ENCODE data around the gene CEBPB.
A peak's percentile ranks its signal among the peaks of the same experiment; 100 is the strongest.
"Not testable (repeated sequence)": the region's sequence is repeated elsewhere in the genome, so short reads cannot be mapped to it uniquely, and the experiment has no call there.

The CEBPB gene

DNA sequence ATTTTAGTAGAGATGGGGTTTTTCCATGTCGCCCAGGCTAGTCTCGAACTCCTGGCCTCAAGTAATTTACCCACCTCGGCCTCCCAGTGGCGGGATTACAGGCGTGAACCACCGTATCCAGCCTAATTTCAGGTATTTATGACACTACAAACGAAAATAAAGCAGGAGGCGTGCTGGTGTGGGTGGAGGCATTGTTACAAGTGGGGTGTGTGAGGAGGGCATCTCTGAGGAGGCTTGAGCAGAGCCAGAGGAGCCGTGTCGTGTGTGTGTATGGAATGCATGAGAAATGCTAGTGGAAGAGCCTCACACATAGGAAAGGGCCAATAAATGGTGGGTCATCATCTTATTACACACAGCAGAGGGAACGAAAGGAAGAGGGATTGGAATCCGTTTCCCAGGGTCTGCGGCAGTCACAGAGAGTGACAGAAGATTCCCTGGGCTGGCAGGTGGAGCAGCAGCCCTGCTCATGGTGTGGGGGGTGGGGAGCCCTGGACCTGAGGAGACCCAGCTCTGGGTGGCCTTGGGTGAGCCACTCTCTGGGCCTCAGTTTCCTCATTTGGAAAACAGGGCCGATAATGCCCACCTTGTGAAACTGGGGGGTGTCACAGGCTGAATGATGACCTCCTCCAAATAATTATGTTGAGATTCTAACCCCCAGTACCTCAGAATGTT, 19.9 kb upstream of the CEBPB start:
- DNase-seq = no peak

DNA sequence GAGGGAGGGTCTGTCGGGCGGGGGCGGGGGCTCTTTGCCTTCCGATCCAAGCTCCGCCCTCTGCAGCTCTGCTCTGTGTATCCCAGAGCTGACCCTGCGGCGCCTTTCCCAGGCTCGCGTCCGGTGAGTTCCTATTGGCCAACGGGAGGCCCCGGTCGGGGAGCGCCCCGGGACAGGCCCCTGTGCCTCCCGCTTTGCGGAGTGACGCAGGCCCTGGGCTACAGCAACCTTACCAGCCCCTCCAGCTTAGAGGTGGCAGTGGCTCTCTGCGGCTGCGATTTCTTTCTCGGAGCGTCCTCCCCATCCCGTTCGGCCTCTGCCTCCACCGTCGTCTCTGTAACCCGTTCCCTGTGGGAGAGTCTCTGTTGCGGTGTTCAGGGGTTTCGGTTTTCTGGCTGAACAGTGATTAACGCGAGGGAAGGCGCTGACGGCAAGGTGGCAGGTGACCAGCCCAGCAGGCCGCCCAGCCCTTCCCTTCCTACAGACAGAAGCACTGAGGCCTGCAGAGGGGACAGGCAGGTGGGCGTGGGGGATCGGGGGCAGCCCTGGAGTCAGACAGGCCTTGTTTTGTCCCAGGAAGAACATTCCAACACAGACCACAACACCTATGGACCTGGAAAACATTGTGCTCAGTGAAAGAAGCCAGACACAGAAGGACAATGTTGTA, 18.1 kb upstream of the CEBPB start:
- no peak for DNase-seq

DNA sequence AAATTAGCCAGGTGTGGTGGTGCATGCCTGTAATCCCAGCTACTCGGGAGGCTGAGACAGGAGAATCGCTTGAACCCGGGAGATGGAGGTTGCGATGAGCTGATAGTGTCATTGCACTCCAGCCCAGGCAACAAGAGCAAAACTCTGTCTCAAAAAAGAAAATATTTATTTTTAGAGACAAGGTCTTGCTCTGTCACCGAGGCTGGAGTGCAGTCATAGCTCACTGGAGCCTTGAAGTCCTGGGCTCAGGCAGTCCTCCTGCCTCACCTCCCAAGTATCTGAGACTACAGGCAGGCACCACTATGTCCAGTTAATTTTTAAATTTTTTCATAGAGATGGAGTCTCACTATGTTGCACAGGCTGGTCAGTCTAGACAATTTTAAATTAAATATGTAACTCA, 16.2 kb upstream of the CEBPB start:
- DNase-seq = no peak

DNA sequence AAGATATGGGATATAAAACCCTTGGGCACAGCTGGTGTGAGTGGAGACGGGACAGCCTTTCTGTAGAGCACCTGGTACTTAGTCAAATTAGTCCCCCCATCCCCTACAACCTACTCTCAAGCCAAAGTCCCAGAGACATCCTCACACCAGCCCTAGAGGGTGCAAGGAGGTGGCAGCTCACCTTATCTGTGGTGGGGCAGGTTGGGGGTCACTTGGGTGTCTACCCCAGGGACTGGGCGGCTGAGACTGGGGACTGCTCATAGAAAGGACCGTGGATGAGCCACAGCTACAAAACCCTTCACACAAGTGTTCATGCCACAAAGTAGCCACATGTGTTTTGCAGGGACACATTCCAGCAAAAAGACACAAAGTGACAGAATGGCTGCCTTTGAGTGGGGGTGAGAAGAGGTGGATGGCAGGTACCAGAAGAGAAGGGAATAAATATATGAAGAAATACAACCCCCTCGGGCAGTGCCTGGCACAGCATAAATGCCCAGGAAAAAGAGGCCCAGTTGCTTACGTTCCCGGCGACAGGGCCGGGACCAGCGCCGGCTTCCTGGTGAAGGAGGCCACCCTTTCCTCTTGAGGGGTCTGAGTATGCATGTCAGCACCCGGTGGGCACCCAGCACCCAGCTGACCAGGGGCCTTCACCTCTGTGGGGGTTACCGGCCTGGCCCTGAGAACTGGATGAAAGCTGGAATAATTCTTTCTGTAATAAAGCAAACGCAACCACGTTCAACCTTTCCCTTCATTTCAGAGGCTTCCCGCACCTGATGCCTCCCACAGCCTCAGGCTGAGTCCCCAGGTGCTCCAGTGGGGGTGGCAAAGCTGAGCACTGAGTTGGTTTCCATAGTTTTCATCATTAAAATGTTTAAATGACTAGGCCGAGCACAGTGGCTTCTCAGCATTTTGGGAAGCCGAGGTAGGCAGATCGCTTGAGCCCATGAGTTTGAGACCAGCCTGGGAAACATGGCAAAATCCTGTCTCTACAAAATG, 14.4 kb upstream of the CEBPB start:
- DNase-seq = no peak

DNA sequence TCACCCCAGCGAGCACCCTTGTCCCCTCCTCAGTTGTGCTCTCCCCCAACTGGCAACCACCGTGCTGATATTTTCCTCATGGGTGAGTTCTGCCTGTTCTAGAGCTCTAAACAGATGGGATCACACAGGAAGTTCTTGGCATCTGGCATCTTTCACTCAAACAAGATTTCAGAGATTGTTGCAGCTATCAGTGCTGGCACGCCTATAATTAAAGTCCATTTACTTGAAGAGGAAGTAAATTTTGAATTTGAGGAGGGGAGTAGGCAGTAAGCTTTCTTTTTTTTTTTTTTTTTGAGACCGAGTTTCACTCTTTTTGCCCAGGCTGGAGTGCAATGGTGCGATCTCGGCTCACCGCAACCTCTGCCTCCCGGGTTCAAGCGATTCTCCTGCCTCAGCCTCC, 12.0 kb upstream of the CEBPB start:
- not testable (repeated sequence) for DNase-seq

DNA sequence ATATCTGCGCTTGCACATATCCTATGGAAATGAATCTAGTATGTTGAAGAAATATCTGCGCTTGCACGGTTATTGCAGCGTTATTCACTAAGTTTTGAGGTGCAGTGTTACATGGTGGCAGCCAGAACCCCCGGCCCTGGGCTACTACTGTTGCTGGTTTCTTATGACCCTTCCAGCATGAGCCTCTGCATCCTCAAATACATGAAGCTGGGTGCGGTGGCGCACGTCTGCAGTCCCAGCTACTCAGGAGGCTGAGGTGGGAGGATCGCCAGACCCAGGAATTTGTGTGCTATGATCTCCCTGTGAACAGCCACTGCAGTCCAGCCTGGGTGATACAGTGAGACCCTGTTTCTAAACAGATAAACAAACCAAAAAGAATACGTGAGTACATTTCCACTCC, 9.3 kb upstream of the CEBPB start:
- no peak for DNase-seq

DNA sequence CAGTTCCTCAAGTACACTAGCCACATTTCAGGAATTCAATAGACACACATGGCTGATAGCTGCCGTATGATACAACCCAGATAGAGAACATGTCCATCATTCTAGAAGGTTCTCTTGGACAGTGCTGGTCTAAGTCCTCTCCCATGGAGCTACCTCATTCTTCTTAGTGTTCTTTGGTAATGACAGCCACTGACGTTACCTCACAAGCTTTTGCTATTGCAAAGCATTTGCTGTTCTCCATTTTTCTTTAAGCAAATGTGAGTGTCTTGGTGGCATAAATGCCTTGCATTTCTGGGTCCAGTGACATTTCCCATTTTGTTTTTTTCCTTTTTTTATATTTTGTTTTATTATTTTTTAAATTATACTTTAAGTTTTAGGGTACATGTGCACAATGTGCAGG, 8.3 kb upstream of the CEBPB start:
- no peak for DNase-seq

DNA sequence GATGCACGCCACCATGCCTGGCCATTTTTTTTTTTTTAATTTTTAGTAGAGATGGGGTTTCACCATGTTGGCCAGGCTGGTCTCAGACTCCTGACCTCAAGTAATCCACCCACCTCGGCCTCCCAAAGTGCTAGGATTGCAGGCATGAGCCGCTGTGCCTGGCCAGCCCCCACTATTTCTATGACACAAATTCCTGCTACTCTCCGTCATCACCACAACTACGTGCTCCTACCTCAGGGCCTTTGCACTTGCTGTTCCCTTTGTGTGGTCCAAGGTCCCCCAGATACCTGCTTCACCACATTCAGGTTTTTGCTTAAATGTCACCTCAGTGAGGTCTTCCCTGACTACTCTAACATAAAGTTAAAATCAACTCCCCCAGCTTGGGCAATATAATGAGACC, 5.2 kb upstream of the CEBPB start:
- no peak for DNase-seq

DNA sequence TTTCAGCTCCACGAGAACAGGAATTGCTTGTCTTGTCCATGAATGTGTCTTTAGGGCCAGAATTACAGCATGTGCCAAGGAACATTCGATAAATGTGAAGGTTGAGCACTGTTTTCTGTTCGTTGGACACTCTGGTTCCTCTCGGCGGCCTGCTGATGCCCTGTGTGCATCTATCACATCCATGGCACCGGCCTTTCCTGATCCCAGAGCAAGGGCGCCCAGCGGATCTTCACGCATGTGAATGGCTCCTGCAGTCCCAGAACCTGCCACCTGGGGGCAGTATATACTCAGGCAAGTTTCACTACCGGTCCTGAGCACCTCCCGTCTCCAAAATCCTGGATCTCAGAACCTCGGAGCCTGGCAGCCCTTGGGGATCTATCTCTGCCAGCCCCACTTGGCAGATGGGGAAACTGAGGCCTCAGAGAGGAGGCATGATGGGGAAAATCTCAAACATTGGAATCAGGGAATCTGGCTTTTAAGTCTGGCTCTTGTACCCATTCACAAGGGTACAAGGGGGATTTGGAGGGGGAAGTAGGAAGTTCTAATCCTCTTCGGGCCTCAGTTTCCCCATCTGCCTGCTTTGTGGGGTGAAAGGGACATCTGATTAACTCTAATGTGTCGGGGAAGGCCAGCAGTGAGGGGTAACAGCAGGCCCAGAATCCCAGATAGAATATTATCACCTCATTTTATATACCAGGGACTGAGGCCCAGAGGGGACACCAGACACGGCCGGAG, 4.3 kb upstream of the CEBPB start:
- peak; percentile 61 for DNase-seq

DNA sequence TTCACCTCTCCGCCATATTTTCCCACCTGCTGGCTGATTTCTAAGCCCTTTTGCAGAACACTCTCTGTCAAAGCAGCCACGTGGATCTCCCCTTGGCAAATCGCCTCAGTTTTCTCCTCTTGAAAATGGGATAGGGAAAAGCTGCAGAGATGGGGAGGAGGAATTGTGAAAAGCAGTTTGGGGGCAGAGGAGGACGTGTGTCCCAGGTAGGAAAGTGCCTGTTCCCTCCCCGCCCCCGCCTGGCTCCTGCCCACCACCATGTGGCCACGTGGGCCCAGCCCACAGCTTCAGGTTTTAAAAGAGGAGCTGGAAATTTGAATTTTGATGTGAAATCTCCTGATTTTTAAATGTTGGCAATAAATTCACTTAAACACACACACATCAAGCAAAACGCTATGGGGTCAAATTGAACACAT, 3.6 kb upstream of the CEBPB start:
- no peak for DNase-seq

DNA sequence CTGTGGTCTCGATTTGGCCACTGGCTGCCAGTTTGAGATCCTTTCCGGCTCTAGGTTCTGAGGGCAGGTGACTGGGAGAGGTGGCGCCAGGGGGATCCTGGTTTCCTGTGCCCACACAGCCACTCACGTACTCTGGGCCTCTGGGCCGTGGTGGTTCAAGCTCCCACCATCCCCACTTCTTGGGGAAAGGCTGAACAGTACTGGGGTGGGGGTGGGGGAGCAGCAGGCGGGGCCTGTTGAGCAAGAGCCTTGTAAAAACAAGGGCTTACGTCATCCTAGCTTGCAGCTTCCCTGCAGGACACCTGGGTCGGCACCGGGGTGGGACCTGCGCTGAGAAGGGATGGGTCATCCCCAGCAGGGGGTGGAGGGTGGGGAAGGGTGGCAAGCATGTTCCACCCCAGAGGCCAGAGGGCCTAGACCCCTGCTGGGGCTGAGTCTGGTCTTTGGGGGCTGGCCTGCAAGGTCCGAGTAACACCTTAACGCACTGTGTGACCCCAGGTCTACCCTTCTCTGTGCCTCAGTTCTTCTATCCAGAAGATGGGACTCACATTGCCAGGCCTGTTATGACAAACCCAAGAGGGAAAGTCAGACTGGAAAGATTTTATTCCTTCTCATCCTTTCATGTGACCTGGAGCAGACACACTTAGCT, 3.1 kb upstream of the CEBPB start:
- no peak for DNase-seq

DNA sequence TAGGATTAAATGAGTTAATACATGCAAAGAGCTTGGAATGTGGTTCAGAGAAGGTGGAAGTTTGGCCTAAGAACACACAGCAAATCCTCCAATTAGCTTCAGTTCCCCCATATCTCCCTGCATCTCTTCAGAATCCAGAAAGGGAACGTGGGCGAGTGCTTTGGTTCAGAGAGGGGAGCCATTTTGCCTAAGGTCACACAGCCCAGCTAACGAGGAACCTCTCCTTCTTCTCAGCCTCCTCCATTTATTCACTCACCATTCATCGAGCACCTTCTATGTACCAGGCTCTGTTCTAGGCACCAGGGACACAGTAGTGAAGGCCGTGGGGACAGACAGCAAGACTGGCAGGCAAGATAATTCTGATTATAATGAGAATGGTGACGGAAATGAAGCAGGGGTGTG, 2.3 kb upstream of the CEBPB start:
- no peak for DNase-seq

DNA sequence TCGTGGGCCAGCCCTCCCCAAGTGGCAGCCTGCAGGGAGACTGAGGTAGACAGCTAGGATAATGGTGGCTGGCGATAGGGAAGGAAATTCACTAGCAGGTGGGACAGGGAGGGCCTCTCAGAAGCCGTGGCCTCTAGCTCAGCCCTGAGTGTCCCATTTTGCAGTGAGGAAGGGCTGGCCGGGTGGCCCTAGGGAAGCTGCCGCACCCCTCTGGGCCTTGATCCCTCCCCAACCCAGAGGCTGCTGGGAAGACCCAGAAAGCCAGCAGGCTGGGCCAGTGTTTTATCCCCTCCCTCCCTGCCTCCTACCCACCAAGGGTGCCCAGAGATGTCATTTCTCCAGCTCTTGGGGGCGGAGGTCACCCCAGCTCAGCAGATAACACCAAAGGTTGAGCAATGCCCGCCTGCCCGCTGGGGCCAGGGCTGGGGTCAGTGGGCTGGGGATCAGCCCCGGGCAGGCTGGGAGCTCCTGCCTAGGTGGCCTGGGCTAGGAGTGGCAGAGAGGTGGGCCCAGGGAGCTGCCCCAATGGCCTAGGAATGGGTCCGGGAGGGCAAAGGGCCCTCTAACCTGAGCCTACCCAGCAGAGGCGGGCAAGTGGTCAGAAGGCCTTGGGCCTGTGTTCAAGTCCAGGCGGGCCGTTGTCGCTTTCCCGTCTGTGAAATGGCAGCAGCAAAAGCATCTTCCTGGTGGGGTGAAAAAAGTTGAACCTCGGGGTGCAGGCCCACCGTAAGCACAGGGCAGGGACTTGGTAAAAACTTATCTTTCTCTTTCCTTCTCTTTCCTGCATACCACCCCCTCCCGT, 1.6 kb upstream of the CEBPB start:
- DNase-seq = no peak

DNA sequence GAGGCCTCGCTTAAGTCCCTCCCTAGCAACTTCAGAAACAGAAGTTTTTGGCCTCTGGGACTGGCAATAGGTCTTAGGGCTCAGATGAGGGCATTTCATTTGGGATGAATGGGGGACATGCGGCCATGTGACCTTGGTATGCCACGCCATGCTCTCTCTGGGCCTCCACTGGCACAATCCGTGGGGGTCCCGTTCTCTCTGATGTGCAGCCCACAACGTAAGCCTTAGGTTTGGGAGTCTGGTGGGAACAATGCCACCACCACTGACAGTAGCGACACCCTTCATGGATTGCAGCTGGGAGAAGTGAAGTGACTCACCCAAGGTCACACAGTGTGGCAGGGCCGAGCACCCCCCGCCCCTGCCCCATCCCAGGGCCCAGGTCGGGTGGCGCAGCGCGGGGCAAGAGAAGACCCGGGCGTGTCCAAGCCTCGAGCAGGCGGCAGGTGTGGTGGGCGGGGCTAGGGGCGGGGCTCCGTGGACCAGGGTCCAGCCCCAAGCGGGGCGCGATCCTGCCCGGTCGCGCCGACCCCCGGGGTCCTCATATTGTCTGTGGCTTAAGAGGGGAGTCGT, 864 bp upstream of the CEBPB start:
- DNase-seq = no peak

DNA sequence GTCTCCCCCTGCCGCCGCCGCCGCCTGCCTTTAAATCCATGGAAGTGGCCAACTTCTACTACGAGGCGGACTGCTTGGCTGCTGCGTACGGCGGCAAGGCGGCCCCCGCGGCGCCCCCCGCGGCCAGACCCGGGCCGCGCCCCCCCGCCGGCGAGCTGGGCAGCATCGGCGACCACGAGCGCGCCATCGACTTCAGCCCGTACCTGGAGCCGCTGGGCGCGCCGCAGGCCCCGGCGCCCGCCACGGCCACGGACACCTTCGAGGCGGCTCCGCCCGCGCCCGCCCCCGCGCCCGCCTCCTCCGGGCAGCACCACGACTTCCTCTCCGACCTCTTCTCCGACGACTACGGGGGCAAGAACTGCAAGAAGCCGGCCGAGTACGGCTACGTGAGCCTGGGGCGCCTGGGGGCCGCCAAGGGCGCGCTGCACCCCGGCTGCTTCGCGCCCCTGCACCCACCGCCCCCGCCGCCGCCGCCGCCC, 474 bp downstream of the CEBPB start:
- no peak for DNase-seq

DNA sequence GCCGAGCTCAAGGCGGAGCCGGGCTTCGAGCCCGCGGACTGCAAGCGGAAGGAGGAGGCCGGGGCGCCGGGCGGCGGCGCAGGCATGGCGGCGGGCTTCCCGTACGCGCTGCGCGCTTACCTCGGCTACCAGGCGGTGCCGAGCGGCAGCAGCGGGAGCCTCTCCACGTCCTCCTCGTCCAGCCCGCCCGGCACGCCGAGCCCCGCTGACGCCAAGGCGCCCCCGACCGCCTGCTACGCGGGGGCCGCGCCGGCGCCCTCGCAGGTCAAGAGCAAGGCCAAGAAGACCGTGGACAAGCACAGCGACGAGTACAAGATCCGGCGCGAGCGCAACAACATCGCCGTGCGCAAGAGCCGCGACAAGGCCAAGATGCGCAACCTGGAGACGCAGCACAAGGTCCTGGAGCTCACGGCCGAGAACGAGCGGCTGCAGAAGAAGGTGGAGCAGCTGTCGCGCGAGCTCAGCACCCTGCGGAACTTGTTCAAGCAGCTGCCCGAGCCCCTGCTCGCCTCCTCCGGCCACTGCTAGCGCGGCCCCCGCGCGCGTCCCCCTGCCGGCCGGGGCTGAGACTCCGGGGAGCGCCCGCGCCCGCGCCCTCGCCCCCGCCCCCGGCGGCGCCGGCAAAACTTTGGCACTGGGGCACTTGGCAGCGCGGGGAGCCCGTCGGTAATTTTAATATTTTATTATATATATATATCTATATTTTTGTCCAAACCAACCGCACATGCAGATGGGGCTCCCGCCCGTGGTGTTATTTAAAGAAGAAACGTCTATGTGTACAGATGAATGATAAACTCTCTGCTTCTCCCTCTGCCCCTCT, 1.1 kb downstream of the CEBPB start:
- DNase-seq = no peak

DNA sequence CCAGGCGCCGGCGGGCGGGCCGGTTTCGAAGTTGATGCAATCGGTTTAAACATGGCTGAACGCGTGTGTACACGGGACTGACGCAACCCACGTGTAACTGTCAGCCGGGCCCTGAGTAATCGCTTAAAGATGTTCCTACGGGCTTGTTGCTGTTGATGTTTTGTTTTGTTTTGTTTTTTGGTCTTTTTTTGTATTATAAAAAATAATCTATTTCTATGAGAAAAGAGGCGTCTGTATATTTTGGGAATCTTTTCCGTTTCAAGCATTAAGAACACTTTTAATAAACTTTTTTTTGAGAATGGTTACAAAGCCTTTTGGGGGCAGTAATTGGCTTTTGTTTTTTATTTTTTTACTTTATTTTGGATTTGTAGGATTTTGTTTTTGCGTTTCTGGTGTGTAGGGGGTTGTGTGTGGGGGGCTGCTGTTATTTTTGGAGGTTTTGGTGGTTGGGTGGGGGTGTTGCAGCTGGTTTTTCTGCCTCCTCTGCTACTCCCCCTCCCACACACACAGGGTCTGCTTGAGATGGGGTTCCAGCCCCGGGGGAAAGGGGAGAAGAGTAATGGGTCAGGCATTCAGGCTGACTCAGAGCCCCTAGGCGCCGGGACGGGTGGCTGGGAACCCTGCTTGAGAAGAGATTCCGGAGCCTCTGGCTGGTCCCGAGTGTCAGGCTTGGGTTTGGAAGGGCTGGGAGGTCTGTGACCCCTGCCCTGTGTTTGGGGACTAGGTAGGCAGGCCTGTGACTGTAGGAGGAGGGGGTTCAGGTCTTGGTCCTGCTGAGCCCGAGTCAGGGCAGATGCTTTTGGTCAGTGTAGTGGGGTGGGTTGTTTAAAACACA, 2.0 kb downstream of the CEBPB start:
- peak; percentile 73 for DNase-seq

DNA sequence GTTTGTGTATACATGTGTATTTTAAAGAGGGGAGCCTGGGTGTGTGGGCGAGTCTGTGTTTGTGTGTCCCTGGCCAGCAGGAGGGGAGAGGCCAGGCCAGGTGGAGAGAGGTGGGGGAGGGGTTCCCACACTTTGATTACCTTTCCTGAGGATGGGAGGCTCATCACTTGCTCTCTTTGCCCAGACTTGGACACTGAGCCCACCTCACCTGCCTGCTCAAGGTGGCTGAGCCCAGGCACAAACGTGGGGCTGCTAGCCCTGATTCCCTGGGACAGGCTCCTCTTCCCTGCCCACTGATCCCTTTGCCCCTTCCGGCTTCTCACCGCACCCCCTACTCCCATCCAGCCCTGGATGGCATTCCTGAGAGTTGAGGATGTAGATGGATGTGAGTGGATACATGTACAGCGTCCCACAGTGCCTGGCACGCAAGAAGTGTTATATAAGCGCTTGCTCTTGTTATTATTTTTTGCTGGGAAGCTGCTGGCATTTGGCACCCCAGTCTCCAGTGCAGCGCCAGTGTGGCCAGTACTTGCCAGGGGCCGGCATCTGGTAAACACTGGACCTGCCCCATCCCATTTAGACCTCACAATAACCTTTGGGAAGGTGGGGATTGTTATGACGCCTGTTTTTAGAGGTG, 2.7 kb downstream of the CEBPB start:
- DNase-seq = no peak

Data from amniotic stem cell (primary cell).